ENCODE measurements around the gene DES. TPM values are rescaled to one million over a fixed set of nuclear protein-coding genes. Genes with fewer than 3 reads are reported as not detected.

DES gene
- total and polyA plus RNA-seq, 9 of the 15 experiments (the other 6 are each of a cell fraction or from before 2014, with no cell fraction given), result 2.5 to 58.9 (median 21.9) TPM

GRCh38 chr2:219387306-219388120 is 30.7 kb upstream of the DES start, which contains the start of gene DNPEP (continued):
- no peak for TF ChIP-seq BRCA1 (IDR thresholded peaks at IDR 0.05)
- TF ChIP-seq BRCA1 (CRISPR knock-in tag; IDR thresholded peaks at IDR 0.05), result no peak
- no peak for TF ChIP-seq ZNF609 (CRISPR knock-in tag; IDR thresholded peaks at IDR 0.05; ENCODE audit: borderline replicate concordance)
- TF ChIP-seq MYC (IDR thresholded peaks at IDR 0.05; ENCODE audit: low read depth, low read length), result peak; percentile 43; the same call in 1 of the 2 replicates
- TF ChIP-seq MYC (CRISPR knock-in tag; IDR thresholded peaks at IDR 0.05; ENCODE audit: borderline replicate concordance, low read depth), result peak; percentile 68; the same call in 1 of the 2 replicates
- no peak for TF ChIP-seq FOXO4 (CRISPR knock-in tag; IDR thresholded peaks at IDR 0.05)
- TF ChIP-seq ZFX (CRISPR knock-in tag; IDR thresholded peaks at IDR 0.05), result peak; percentile 81
- no peak for TF ChIP-seq CBX8 (IDR thresholded peaks at IDR 0.05; ENCODE audit: borderline replicate concordance, extremely low read depth, low read depth, low read length, poor library complexity, severe bottlenecking)
- TF ChIP-seq MXI1 (IDR thresholded peaks at IDR 0.05; ENCODE audit: low read depth, low read length), result no peak
- TF ChIP-seq RBFOX2 (IDR thresholded peaks at IDR 0.05; ENCODE audit: low read depth, low read length), result peak; percentile 75
- no peak for TF ChIP-seq RBM15 (IDR thresholded peaks at IDR 0.05; ENCODE audit: insufficient read depth, low read length)
- TF ChIP-seq HNRNPL (IDR thresholded peaks at IDR 0.05; ENCODE audit: low read depth, low read length), result no peak
- TF ChIP-seq MECOM (CRISPR knock-in tag; IDR thresholded peaks at IDR 0.05), result no peak
- TF ChIP-seq DIDO1 (tag; IDR thresholded peaks at IDR 0.05; ENCODE audit: low read depth), result no peak
- TF ChIP-seq TARDBP (IDR thresholded peaks at IDR 0.05), result no peak
- TF ChIP-seq ZNF384 (IDR thresholded peaks at IDR 0.05; ENCODE audit: low read depth, low read length), result no peak
- TF ChIP-seq HNRNPLL (IDR thresholded peaks at IDR 0.05; ENCODE audit: low read depth, low read length, poor library complexity, severe bottlenecking), result no peak
- no peak for TF ChIP-seq ZNF224 (CRISPR knock-in tag; IDR thresholded peaks at IDR 0.05)
- TF ChIP-seq CREM (IDR thresholded peaks at IDR 0.05; ENCODE audit: low read depth), result no peak
- no peak for TF ChIP-seq ZBTB9 (CRISPR knock-in tag; IDR thresholded peaks at IDR 0.05)
- no peak for TF ChIP-seq ZNF354B (CRISPR knock-in tag; IDR thresholded peaks at IDR 0.05)

Measured in K562 (cell line).